Neural cell (in vitro differentiated cells): ENCODE results near the gene ATG7. TPM values are rescaled to one million over a fixed set of nuclear protein-coding genes. Genes with fewer than 3 reads are reported as not detected.
A peak's percentile ranks its signal among the peaks of the same experiment; 100 is the strongest.

Source experiments
- H2AFZ ChIP-seq: fragments of 200-600, 300-800 bp; sonication (generic), shearing (Covaris generic); 2 replicates; pipeline ENCODE4 v1.6.0; 2014; ENCODE audit warnings: low read depth, mild to moderate bottlenecking, antibody characterized with exemption, low read length, moderate library complexity
- H3F3A ChIP-seq: fragments of 200-600 bp; shearing (Covaris generic); 2 replicates; pipeline ENCODE4 v1.6.1; 2016; ENCODE audit warnings: mild to moderate bottlenecking, moderate library complexity, mixed read lengths, antibody characterized with exemption, low read length; ENCODE audit not compliant: insufficient read depth, poor library complexity, severe bottlenecking
- H3K27ac ChIP-seq: fragments of 200-600, 300-800 bp; sonication (generic), shearing (Covaris generic); 2 replicates; pipeline ENCODE4 v1.5.1; 2014; ENCODE audit warnings: mild to moderate bottlenecking, low read length, moderate library complexity
- H3K27me3 ChIP-seq: fragments of 300-800, 200-600 bp; sonication (generic), shearing (Covaris generic); 2 replicates; pipeline ENCODE4 v1.6.0; 2014; ENCODE audit warnings: mild to moderate bottlenecking, low read depth, low read length, moderate library complexity; ENCODE audit not compliant: insufficient read depth
- H3K36me3 ChIP-seq: fragments of 300-800, 200-600 bp; sonication (generic), shearing (Covaris generic); 2 replicates; pipeline ENCODE4 v1.5.1; 2014; ENCODE audit warnings: mild to moderate bottlenecking, antibody characterized with exemption, low read length, moderate library complexity; ENCODE audit not compliant: insufficient read depth
- H3K4me2 ChIP-seq: fragments of 300-800, 200-600 bp; sonication (generic), shearing (Covaris generic); 2 replicates; pipeline ENCODE4 v1.6.0; 2014; ENCODE audit warnings: mild to moderate bottlenecking, low read length
- H3K4me3 ChIP-seq: fragments of 300-800, 200-600 bp; sonication (generic), shearing (Covaris generic); 2 replicates; pipeline ENCODE4 v1.5.1; 2014; ENCODE audit warnings: mild to moderate bottlenecking, low read length, moderate library complexity
- H3K79me2 ChIP-seq: fragments of 200-600 bp; shearing (Covaris generic); replicated peaks from 2 replicates; pipeline ENCODE4 v1.6.0; 2014; ENCODE audit warnings: mild to moderate bottlenecking, low read length, moderate library complexity; ENCODE audit not compliant: insufficient read depth
- H3K9ac ChIP-seq: fragments of 300-800, 200-600 bp; sonication (generic), shearing (Covaris generic); 2 replicates; pipeline ENCODE4 v1.6.1; 2016; ENCODE audit warnings: mild to moderate bottlenecking, low read length, mixed read lengths
- H3K9me2 ChIP-seq: fragments of 200-600 bp; shearing (Covaris generic); 2 replicates; pipeline ENCODE4 v1.6.1; 2016; ENCODE audit warnings: mild to moderate bottlenecking, low read length, mixed read lengths; ENCODE audit not compliant: insufficient read depth
- H3K9me3 ChIP-seq: fragments of 200-600, 300-800 bp; sonication (generic), shearing (Covaris generic); 2 replicates; pipeline ENCODE4 v1.6.1; 2016; ENCODE audit warnings: mild to moderate bottlenecking, mixed run types, low read length, moderate library complexity, mixed read lengths
- H4K20me1 ChIP-seq: fragments of 200-600 bp; shearing (Covaris generic); 2 replicates; pipeline ENCODE4 v1.6.1; 2016; ENCODE audit warnings: mild to moderate bottlenecking, mixed run types; ENCODE audit not compliant: insufficient read depth
- CTCF ChIP-seq: fragments of 450-650 bp; IDR thresholded peaks from 2 replicates; pipeline ENCODE4 v1.5.1; 2014; ENCODE audit warnings: antibody characterized with exemption, mild to moderate bottlenecking, moderate library complexity; ENCODE audit not compliant: poor library complexity, severe bottlenecking
- EP300 ChIP-seq: fragments of 450-650 bp; conservative IDR thresholded peaks from 2 replicates; pipeline ENCODE4 v1.6.1; 2014; ENCODE audit warnings: antibody characterized with exemption, mild to moderate bottlenecking, moderate library complexity; ENCODE audit not compliant: poor library complexity, severe bottlenecking
- EZH2 ChIP-seq: fragments of 200-600, 300-800 bp; shearing (Covaris generic), sonication (generic); IDR thresholded peaks from 2 replicates; pipeline ENCODE4 v1.6.1; 2014; ENCODE audit warnings: antibody characterized with exemption, low read length, borderline replicate concordance, mild to moderate bottlenecking; ENCODE audit not compliant: insufficient read depth, poor library complexity, severe bottlenecking
- MXI1 ChIP-seq: fragments of 450-650 bp; conservative IDR thresholded peaks from 2 replicates; pipeline ENCODE4 v1.6.1; 2014; ENCODE audit warnings: antibody characterized with exemption, mild to moderate bottlenecking; ENCODE audit not compliant: poor library complexity, severe bottlenecking
- POLR2AphosphoS5 ChIP-seq: IDR thresholded peaks from 2 replicates; pipeline ENCODE4 v1.6.1; 2012
- RAD21 ChIP-seq: fragments of 450-650 bp; conservative IDR thresholded peaks from 2 replicates; pipeline ENCODE4 v1.6.1; 2014; ENCODE audit warnings: antibody characterized with exemption, mild to moderate bottlenecking, moderate library complexity
- REST ChIP-seq: IDR thresholded peaks from 2 replicates; pipeline ENCODE4 v1.6.1; 2012; ENCODE audit warnings: borderline replicate concordance
- SMC3 ChIP-seq: fragments of 450-650 bp; conservative IDR thresholded peaks from 2 replicates; pipeline ENCODE4 v1.6.1; 2014; ENCODE audit warnings: antibody characterized with exemption, mild to moderate bottlenecking, moderate library complexity; ENCODE audit not compliant: poor library complexity
- TAF1 ChIP-seq: IDR thresholded peaks from 2 replicates; pipeline ENCODE4 v1.6.1; 2012; ENCODE audit warnings: low read depth
- polyA plus RNA-seq: library from polyadenylated mRNA; depleted of rRNA; stranded (reverse); fragments of >200 nt; gene quantifications from 2 replicates; pipeline ENCODE4 v1.2.3, GENCODE V29; 2014

Gene ATG7
- polyA plus RNA-seq, 1 donor from 2014 or later = 28.8 TPM

- no peaks in the 10 kb centered on the region for H3K9me3 ChIP-seq
- no peak for TF ChIP-seq TAF1
- TF ChIP-seq RAD21 = no peak
- TF ChIP-seq CTCF = no peak
- TF ChIP-seq EZH2 = no peak
- no peak for TF ChIP-seq REST
- no peak for TF ChIP-seq EP300
- no peak for TF ChIP-seq SMC3
- TF ChIP-seq MXI1 = no peak
- TF ChIP-seq POLR2AphosphoS5 = no peak
Measured at GRCh38 chr3:11269007-11269406, 3.2 kb upstream of the ATG7 start.

GRCh38 chr3:11272906-11273574 lies 843 bp downstream of the ATG7 start:
- no peaks in the 10 kb centered on the region for H3K36me3 ChIP-seq
- H3F3A ChIP-seq = no peaks in the 10 kb centered on the region
- no peaks in the 10 kb centered on the region for H3K27me3 ChIP-seq
- no peaks in the 10 kb centered on the region for H3K9me3 ChIP-seq
- peak overlapping the region; percentile 79 for H3K4me3 ChIP-seq
- peak overlapping the region; percentile 71 for H2AFZ ChIP-seq
- H3K4me2 ChIP-seq = peak overlapping the region; percentile 88
- H3K27ac ChIP-seq = peak overlapping the region; percentile 81
- no peaks in the 10 kb centered on the region for H4K20me1 ChIP-seq
- TF ChIP-seq MXI1 (no peak), REST (peak; percentile 2), CTCF (no peak)
- H3K9me2 ChIP-seq = no peaks in the 10 kb centered on the region
- H3K9ac ChIP-seq = peak overlapping the region; percentile 83
- H3K79me2 ChIP-seq = peaks cover 13% of the 10 kb centered on the region

More at GRCh38 chr3:11269007-11269406, 3.2 kb upstream of the ATG7 start:
- no peak overlapping the region for H3K4me2 ChIP-seq
- H3K4me3 ChIP-seq = no peak overlapping the region
- no peaks in the 10 kb centered on the region for H3K36me3 ChIP-seq
- H4K20me1 ChIP-seq = no peaks in the 10 kb centered on the region
- no peak overlapping the region for H2AFZ ChIP-seq
- H3K79me2 ChIP-seq = peaks cover 13% of the 10 kb centered on the region
- no peaks in the 10 kb centered on the region for H3K9me2 ChIP-seq
- H3K27ac ChIP-seq = no peak overlapping the region
- H3F3A ChIP-seq = no peaks in the 10 kb centered on the region
- no peaks in the 10 kb centered on the region for H3K27me3 ChIP-seq
- H3K9ac ChIP-seq = no peak overlapping the region
